ENCODE results near the gene UCHL3. TPM values are rescaled to one million over a fixed set of nuclear protein-coding genes. Genes with fewer than 3 reads are reported as not detected.

Gene UCHL3
- total and polyA plus RNA-seq, 9 donors, result 8.6 to 39.5 (median 13.0) TPM

DNA sequence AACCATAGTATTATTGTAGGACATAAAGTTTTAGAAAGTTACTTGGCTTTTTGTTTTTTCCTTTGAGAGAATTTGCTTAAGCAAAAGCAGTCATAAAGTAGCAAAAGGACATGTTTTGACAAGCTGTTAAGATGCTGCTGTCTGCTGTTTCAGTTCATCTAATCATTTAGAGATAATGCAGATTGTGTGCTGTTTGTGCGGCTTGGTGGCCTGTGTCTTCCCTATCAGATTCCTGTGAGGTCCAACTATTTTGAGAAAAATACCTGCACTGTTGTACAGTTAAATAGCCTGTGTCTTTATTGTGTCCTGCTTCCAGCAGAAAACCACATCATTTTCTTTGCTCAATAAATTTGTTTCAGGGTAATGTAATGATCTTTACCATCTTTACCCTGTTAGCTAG is 20.0 kb downstream of the UCHL3 start:
- no peak for DNase-seq
- H3K4me3 ChIP-seq, result no peak overlapping the region
- WGBS, 3 donors, result 88 to 100% (median 91%) methylated on average over 1 of the region's 1 CpG
- H3K36me3 ChIP-seq, result no peaks in the 10 kb centered on the region
- TF ChIP-seq EP300 (IDR thresholded peaks at IDR 0.05), result no peak
- no peak for TF ChIP-seq POLR2A (IDR thresholded peaks at IDR 0.05)
- TF ChIP-seq, protein P1, sequence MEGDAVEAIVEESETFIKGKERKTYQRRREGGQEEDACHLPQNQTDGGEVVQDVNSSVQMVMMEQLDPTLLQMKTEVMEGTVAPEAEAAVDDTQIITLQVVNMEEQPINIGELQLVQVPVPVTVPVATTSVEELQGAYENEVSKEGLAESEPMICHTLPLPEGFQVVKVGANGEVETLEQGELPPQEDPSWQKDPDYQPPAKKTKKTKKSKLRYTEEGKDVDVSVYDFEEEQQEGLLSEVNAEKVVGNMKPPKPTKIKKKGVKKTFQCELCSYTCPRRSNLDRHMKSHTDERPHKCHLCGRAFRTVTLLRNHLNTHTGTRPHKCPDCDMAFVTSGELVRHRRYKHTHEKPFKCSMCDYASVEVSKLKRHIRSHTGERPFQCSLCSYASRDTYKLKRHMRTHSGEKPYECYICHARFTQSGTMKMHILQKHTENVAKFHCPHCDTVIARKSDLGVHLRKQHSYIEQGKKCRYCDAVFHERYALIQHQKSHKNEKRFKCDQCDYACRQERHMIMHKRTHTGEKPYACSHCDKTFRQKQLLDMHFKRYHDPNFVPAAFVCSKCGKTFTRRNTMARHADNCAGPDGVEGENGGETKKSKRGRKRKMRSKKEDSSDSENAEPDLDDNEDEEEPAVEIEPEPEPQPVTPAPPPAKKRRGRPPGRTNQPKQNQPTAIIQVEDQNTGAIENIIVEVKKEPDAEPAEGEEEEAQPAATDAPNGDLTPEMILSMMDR (IDR thresholded peaks at IDR 0.05), result no peak
- H3K27me3 ChIP-seq, result no peaks in the 10 kb centered on the region
- H3K27ac ChIP-seq, result no peak overlapping the region
- no peaks in the 10 kb centered on the region for H3K4me1 ChIP-seq (ENCODE audit: insufficient read depth)
- intact Hi-C loops (cut with DNase I), result no loop called here
- H3K9me3 ChIP-seq, result no peaks in the 10 kb centered on the region

DNA sequence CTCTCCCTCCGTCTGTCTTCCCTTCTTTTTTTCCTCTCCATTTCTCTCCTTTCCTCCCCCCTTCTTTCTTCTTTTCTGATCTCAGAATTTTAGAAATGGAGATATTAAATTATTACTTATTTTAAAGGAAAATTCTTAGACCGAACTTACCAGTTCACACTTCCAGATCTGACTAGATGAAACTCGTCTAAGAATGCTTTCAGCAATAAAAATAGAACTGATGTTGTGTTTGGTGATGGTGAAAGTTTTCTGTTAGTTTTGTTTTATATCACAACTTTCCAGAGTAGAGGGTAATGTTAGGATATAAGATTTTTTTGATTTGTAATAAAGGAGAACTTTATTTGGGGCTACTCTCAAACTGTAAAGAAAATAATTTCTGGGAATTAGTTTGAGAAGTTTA is 29.9 kb downstream of the UCHL3 start:
- no peak overlapping the region for H3K4me3 ChIP-seq
- TF ChIP-seq POLR2A (IDR thresholded peaks at IDR 0.05) (no peak), EP300 (IDR thresholded peaks at IDR 0.05) (no peak)
- TF ChIP-seq, protein P1 (IDR thresholded peaks at IDR 0.05), result no peak
- 82 to 85% (median 84%) methylated on average over 3 of the region's 3 CpGs for WGBS, 3 donors
- H3K27ac ChIP-seq, result no peak overlapping the region
- no peaks in the 10 kb centered on the region for H3K27me3 ChIP-seq
- no peaks in the 10 kb centered on the region for H3K9me3 ChIP-seq
- no peaks in the 10 kb centered on the region for H3K36me3 ChIP-seq
- no peak for DNase-seq
- H3K4me1 ChIP-seq (ENCODE audit: insufficient read depth), result no peaks in the 10 kb centered on the region
- intact Hi-C loops (cut with DNase I), result no loop called here

DNA sequence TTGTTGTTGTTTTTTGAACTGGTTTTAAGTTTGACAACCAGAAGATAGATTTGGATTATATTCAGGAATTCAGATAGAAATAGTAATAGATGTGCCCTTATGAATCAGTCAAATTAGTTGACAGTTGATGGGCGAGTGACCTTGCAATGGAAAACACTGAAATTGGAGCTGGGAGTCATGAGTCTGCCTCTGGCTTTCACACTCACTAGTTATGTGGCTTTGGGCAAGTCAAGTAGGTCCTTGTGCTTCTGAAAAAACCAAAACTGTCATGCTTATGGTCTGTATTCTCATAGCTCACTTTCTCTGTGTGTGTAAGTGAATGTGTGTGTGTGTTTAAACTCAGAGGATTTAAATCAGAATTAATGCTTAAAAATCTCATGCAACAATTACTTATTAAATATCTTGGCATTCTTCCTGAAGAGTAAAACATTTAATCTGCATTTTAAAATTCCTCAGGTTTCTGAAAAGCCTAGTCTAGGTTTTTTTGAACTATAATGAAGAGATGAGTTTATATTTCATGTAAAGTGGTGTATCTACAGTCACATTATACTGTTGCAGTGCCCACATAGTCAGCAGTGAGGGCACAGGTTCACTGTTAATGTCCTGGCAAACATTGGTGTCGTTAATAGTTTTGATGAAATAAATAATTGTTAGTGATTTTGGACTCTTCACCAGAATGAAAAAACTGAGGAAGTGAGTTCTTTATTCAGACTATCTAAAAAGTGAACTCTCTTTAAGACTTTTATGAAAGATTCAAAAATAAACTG is 32.5 kb downstream of the UCHL3 start:
- TF ChIP-seq POLR2A (IDR thresholded peaks at IDR 0.05), result no peak
- TF ChIP-seq, protein P1 (IDR thresholded peaks at IDR 0.05), result no peak
- no peak for TF ChIP-seq EP300 (IDR thresholded peaks at IDR 0.05)
- no peaks in the 10 kb centered on the region for H3K27me3 ChIP-seq
- intact Hi-C loops (cut with DNase I), result no loop called here
- no peaks in the 10 kb centered on the region for H3K36me3 ChIP-seq
- no peak overlapping the region for H3K4me3 ChIP-seq
- no peaks in the 10 kb centered on the region for H3K9me3 ChIP-seq
- DNase-seq, result no peak
- H3K27ac ChIP-seq, result no peak overlapping the region
- H3K4me1 ChIP-seq (ENCODE audit: insufficient read depth), result no peaks in the 10 kb centered on the region
- WGBS, 3 donors, result 94 to 96% (median 95%) methylated on average over 2 of the region's 2 CpGs

DNA sequence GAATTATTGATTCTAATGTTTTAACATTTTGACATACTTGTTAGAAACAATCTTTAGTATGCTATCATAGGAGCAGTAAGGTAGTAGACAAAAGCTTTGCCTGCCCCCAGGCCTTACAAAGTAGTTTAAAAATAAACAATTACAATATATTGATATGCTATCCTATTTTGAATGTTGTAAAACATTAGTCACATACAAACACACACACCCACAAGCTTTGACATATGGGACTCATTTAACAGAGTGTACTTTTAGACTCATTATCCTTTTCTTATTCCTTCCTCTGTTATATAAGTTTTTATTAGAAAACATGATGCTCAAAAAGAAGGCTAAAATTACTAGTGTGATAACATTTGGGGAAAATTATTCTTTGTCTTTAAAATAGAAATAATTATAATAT is 33.5 kb downstream of the UCHL3 start:
- intact Hi-C loops (cut with DNase I), result no loop called here
- no peak overlapping the region for H3K27ac ChIP-seq
- H3K27me3 ChIP-seq, result no peaks in the 10 kb centered on the region
- no peak overlapping the region for H3K4me3 ChIP-seq
- no peak for DNase-seq
- no peaks in the 10 kb centered on the region for H3K9me3 ChIP-seq
- H3K4me1 ChIP-seq (ENCODE audit: insufficient read depth), result no peaks in the 10 kb centered on the region
- TF ChIP-seq, protein P1 (IDR thresholded peaks at IDR 0.05), result no peak
- TF ChIP-seq EP300 (IDR thresholded peaks at IDR 0.05) (no peak), POLR2A (IDR thresholded peaks at IDR 0.05) (no peak)
- H3K36me3 ChIP-seq, result no peaks in the 10 kb centered on the region
